A549 (cell line): ENCODE measurements around the gene ZNF507. TPM values are rescaled to one million over a fixed set of nuclear protein-coding genes. Genes with fewer than 3 reads are reported as not detected.
A peak's percentile ranks its signal among the peaks of the same experiment; 100 is the strongest.

Source experiments
- ATAC-seq, 2 experiments: fragments of 200-7000 bp in 1 of 2; fragments of >200 bp in 1 of 2; cut with Nextera tagmentation in 1 of 2; cut with Tn5 transposase in 1 of 2; 3 replicates each; pipeline versions ENCODE4 v1.8.0 to v1.9.1; 2018 to 2020; ENCODE audit warnings: mild to moderate bottlenecking in 1 of 2, moderate library complexity in 1 of 2
- CTCF ChIA-PET: fragments of 300-600 bp; sonication (Branson Sonifier 250); formaldehyde crosslinking; extraction: SDS; loops from one replicate; lab custom pipeline; 2021; ENCODE audit warnings: antibody characterized with exemption, inconsistent platforms; lab: Yijun Ruan, JAX
- POLR2A ChIA-PET: fragments of 350-600 bp; formaldehyde crosslinking; extraction: SDS; loops from one replicate; lab custom pipeline; 2021; ENCODE audit warnings: antibody characterized with exemption, inconsistent platforms; lab: Yijun Ruan, JAX
- DNase-seq, 2 experiments: peaks; one replicate each; pipeline versions ENCODE4 v3.0.0 to v3.0.0-alpha.2; 2011 to 2016; ENCODE audit warnings: low read depth in 1 of 2, low spot score in 1 of 2
- FAIRE-seq: peaks from 2 replicates; lab custom pipeline; 2011; peaks lifted over from hg19 to GRCh38; lab: Jason Lieb, UNC
- H3K27ac ChIP-seq, 2 experiments: fragments of >200 bp; sonication (Bioruptor Twin); formaldehyde crosslinking; 3 replicates each; pipeline ENCODE4 v1.5.1; 2016 to 2017
- H3K4me1 ChIP-seq: fragments of >200 bp; sonication (Bioruptor Twin); formaldehyde crosslinking; 3 replicates; pipeline ENCODE4 v1.6.1; 2016
- H3K4me2 ChIP-seq: fragments of >200 bp; sonication (Bioruptor Twin); formaldehyde crosslinking; 3 replicates; pipeline ENCODE4 v1.6.1; 2016
- H3K4me3 ChIP-seq: fragments of >200 bp; sonication (Bioruptor Twin); formaldehyde crosslinking; 3 replicates; pipeline ENCODE4 v1.5.1; 2016
- H3K9me3 ChIP-seq: fragments of >200 bp; sonication (Bioruptor Twin); formaldehyde crosslinking; 3 replicates; pipeline ENCODE4 v1.6.1; 2016
- CEBPB ChIP-seq, 2 experiments: fragments of >200 bp in 1 of 2; sonication (Bioruptor Twin) in 1 of 2; formaldehyde crosslinking in 1 of 2; IDR thresholded peaks; 2 replicates each; pipeline ENCODE4 v1.6.1; 2012 to 2016
- ESRRA ChIP-seq: fragments of 150-350 bp; IDR thresholded peaks from 2 replicates; pipeline ENCODE4 v1.6.1; 2014; ENCODE audit warnings: mild to moderate bottlenecking, low read length, borderline replicate concordance
- FOSB ChIP-seq: fragments of 250-450 bp; sonication (Bioruptor Pico); IDR thresholded peaks from 2 replicates; pipeline ENCODE4 v1.5.0; 2020; ENCODE audit warnings: mild to moderate bottlenecking, moderate library complexity
- HOXB5 ChIP-seq: fragments of 250-450 bp; sonication (Bioruptor Pico); IDR thresholded peaks from 2 replicates; pipeline ENCODE4 v1.5.0; 2020; ENCODE audit warnings: mild to moderate bottlenecking, moderate library complexity
- KDM5A ChIP-seq: fragments of 200-600 bp; sonication (generic); IDR thresholded peaks from 2 replicates; pipeline ENCODE4 v1.6.1; 2016; ENCODE audit warnings: antibody characterized with exemption, mild to moderate bottlenecking
- MAFK ChIP-seq: fragments of 450-650 bp; IDR thresholded peaks from 2 replicates; pipeline ENCODE4 v1.6.1; 2014; ENCODE audit not compliant: partially characterized antibody
- MAZ ChIP-seq: fragments of 150-350 bp; IDR thresholded peaks from 2 replicates; pipeline ENCODE4 v1.6.1; 2014; ENCODE audit warnings: antibody characterized with exemption, low read depth, low read length, borderline replicate concordance
- NFE2L2 ChIP-seq: fragments of 150-350 bp; conservative IDR thresholded peaks from 2 replicates; pipeline ENCODE4 v1.6.1; 2014; ENCODE audit warnings: low read length
- PHF8 ChIP-seq: fragments of 200-600 bp; sonication (generic); IDR thresholded peaks from 2 replicates; pipeline ENCODE4 v1.6.1; 2016; ENCODE audit warnings: low read depth, mild to moderate bottlenecking, antibody characterized with exemption, moderate library complexity, borderline replicate concordance
- RAD21 ChIP-seq, 2 experiments: fragments of >200 bp in 1 of 2; sonication (Bioruptor Twin) in 1 of 2; formaldehyde crosslinking in 1 of 2; IDR thresholded peaks in 1 of 2; conservative IDR thresholded peaks in 1 of 2; 2 replicates in 1 of 2; 3 replicates in 1 of 2; pipeline ENCODE4 v1.6.1; 2012 to 2018; ENCODE audit warnings: inconsistent platforms in 1 of 2
- WGBS: methylation state at CpG from one replicate; pipeline ENCODE4 v1.1.6; 2017; ENCODE audit errors: missing lambda C conversion rate; 5-methylcytosine and 5-hydroxymethylcytosine counted together
- polyA plus RNA-seq, 4 experiments: library from polyadenylated mRNA; depleted of rRNA in 3 of 4; stranded (reverse); fragments of >200 nt; fragmentation: RNase III in 1 of 4; extraction: RNeasy Plus Mini Kit Qiagen cat#74134 plus additional on column Dnase treatment in 1 of 4; gene quantifications; 2 replicates in 3 of 4; 3 replicates in 1 of 4; pipeline ENCODE4 v1.2.3, GENCODE V29; 2011 to 2017

Gene ZNF507
- polyA plus RNA-seq, 2 of the 4 experiments (the other 2 are of a cell fraction) = 14.6 to 49.8 TPM

DNA sequence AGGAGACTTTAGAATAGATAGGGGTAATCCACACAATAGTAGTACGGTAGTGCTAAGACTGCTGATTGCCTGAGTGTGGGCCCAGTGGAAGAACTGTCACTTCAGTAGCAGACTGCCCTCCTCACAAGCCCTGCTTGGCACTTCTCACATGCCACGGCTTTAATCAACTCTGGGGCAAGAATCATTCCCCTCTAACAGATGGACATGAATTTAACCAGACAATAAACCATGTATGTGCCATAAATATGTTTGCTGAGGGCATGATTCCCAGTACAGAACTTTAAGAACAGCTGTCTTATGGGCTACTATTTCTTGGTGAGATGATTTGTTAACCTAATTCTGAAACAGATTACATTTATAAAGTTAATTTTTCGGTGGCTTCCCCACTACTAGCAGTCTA, 82.1 kb downstream of the ZNF507 start:
- Histone ChIP-seq H3K4me3 (no peak overlapping the region), H3K4me2 (no peak overlapping the region), H3K4me1 (no peaks in the 10 kb centered on the region), H3K9me3 (no peaks in the 10 kb centered on the region), H3K27ac (no peak overlapping the region)
- ATAC-seq = peak; percentile 25 to 54; a peak in 1 of 6 replicates
- POLR2A ChIA-PET = interaction anchor here (1.7 kb wide), 1 partner anchor 22 kb away, joined by 6 read pairs; the partner anchor contains the start of gene DPY19L3
- WGBS = 68% methylated on average over 3 of the region's 3 CpGs
- DNase-seq = no peak
- CTCF ChIA-PET = interaction anchor here (0.7 to 2.4 kb wide), 5 partner anchors 10 to 127 kb away, joined by 3 to 5 read pairs (median 5); no protein-coding TSS in a partner anchor
- peak; percentile 18 for FAIRE-seq
- TF ChIP-seq RAD21 (conservative IDR thresholded peaks at IDR 0.05 in 1 of 2, IDR thresholded peaks at IDR 0.05 in 1 of 2) (no peak), CEBPB (IDR thresholded peaks at IDR 0.05) (no peak), FOSB (CRISPR knock-in tag) (no peak)

DNA sequence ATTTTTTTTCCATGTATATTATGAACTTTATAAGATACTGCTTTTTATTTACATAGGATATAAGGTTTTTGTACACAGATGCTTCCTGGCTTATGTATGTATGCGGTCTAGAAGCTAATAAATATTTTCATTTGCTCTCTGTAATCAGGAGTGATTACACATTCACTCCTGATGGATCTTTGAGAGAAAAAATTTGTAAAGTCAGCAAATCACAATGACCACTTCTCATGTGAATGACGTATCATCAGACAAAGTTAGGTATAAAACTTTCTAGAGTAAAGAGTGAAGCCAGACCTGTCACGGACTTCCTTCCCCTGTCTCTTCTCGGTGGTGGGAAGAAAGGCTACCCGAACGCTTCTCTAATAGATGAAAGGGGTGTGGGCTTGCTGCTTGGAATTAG, 91.3 kb downstream of the ZNF507 start:
- 94% methylated on average over 6 of the region's 6 CpGs for WGBS
- ChIA-PET POLR2A (no interaction called here), CTCF (interaction anchor here (1.0 to 1.3 kb wide), 2 partner anchors 9 to 134 kb away, joined by 3 to 4 read pairs; no protein-coding TSS in a partner anchor)
- no peak overlapping the region for H3K4me3 ChIP-seq
- H3K4me2 ChIP-seq = no peak overlapping the region
- no peak for TF ChIP-seq NFE2L2
- TF ChIP-seq KDM5A = no peak
- peak; percentile 98 for TF ChIP-seq MAFK
- H3K27ac ChIP-seq = no peak overlapping the region
- H3K9me3 ChIP-seq = no peaks in the 10 kb centered on the region
- FAIRE-seq (no peak), ATAC-seq (no peak), DNase-seq (no peak)
- no peaks in the 10 kb centered on the region for H3K4me1 ChIP-seq

GRCh38 chr19:32437096-32437495, 91.7 kb downstream of the ZNF507 start:
- ATAC-seq (no peak), DNase-seq (no peak), FAIRE-seq (no peak)
- H3K4me3 ChIP-seq = no peak overlapping the region
- CTCF ChIA-PET = interaction anchor here (1.0 to 1.3 kb wide), 3 partner anchors 9 to 134 kb away, joined by 3 to 4 read pairs (median 3); no protein-coding TSS in a partner anchor
- no peaks in the 10 kb centered on the region for H3K4me1 ChIP-seq
- H3K9me3 ChIP-seq = no peaks in the 10 kb centered on the region
- POLR2A ChIA-PET = no interaction called here
- no peak overlapping the region for H3K4me2 ChIP-seq
- TF ChIP-seq ESRRA (no peak), HOXB5 (CRISPR knock-in tag) (no peak), MAZ (no peak), PHF8 (no peak)
- H3K27ac ChIP-seq = no peak overlapping the region
- WGBS = 82% methylated on average over 1 of the region's 1 CpG

Other genes with a start within 250 kb of the ZNF507 start
- gene DPY19L3, start 60.2 kb downstream of the ZNF507 start, polyA plus RNA-seq (2011; rRNA removed) = 28.9 and 29.6 TPM in 2 replicates
- 14.9 to 16.6 TPM (median 15.7 TPM) in 3 replicates for gene DPY19L3, start 60.2 kb downstream of the ZNF507 start, polyA plus RNA-seq (2017; fragmentation: RNase III; extraction: RNeasy Plus Mini Kit Qiagen cat#74134 plus additional on column Dnase treatment)
- gene PDCD5, start 235.6 kb downstream of the ZNF507 start, polyA plus RNA-seq (2011; rRNA removed) = 196 and 445 TPM in 2 replicates
- gene PDCD5, start 235.6 kb downstream of the ZNF507 start, polyA plus RNA-seq (2017; fragmentation: RNase III; extraction: RNeasy Plus Mini Kit Qiagen cat#74134 plus additional on column Dnase treatment) = 511 to 662 TPM (median 549 TPM) in 3 replicates